GM12878 (cell line): ENCODE results near the gene RCHY1. TPM values are rescaled to one million over a fixed set of nuclear protein-coding genes. Genes with fewer than 3 reads are reported as not detected.

ENCODE experiments used
- ATAC-seq: fragments of 200-7000 bp; cut with Tn5 transposase; 3 replicates; pipeline ENCODE4 v1.9.1; 2020; ENCODE audit warnings: mild to moderate bottlenecking, moderate library complexity
- BruUV-seq: library from RNA; stranded (reverse); fragments of 400-500 nt; replicated peaks from 2 replicates; lab custom pipeline; 2021; lab: Mats Ljungman, UMichigan
- CTCF ChIA-PET: fragments of 300-600 bp; sonication (Branson Sonifier 250); formaldehyde crosslinking; extraction: SDS; loops from one replicate; lab custom pipeline; 2021; ENCODE audit warnings: inconsistent platforms; lab: Yijun Ruan, JAX
- POLR2A ChIA-PET: fragments of 350-600 bp; formaldehyde crosslinking; extraction: SDS; loops from one replicate; lab custom pipeline; 2021; ENCODE audit warnings: inconsistent platforms; lab: Charles Lee
- RAD21 ChIA-PET: fragments of 300-600 bp; sonication (Branson Sonifier 250); formaldehyde crosslinking; loops from one replicate; lab custom pipeline; 2023; ENCODE audit warnings: antibody characterized with exemption; ENCODE audit not compliant: unreplicated experiment; lab: Charles Lee
- SMC1A ChIA-PET: fragments of 300-600 bp; sonication (Branson Sonifier 250); formaldehyde crosslinking; loops from one replicate; lab custom pipeline; 2023; ENCODE audit not compliant: unreplicated experiment, uncharacterized antibody; lab: Charles Lee
- DNase-seq: peaks from one replicate; pipeline ENCODE4 v3.0.0-alpha.2; 2011; ENCODE audit warnings: low read depth, low spot score
- FAIRE-seq: peaks from 3 replicates; lab custom pipeline; 2011; peaks lifted over from hg19 to GRCh38; lab: Jason Lieb, UNC
- H2AFZ ChIP-seq: 2 replicates; pipeline ENCODE4 v1.6.0; 2011; ENCODE audit warnings: low read depth, low read length, control low read depth; ENCODE audit not compliant: control insufficient read depth
- H3K27ac ChIP-seq: 2 replicates; pipeline ENCODE4 v1.5.1; 2011; ENCODE audit warnings: control low read depth; ENCODE audit not compliant: control insufficient read depth, insufficient read depth
- H3K27me3 ChIP-seq, 2 experiments: replicated peaks in 1 of 2; 2 replicates each; pipeline versions ENCODE4 v1.6.0 to v1.6.1; 2011; ENCODE audit warnings: low read length in 1 of 2; ENCODE audit not compliant: control insufficient read depth in 2 of 2, insufficient read depth in 2 of 2
- H3K36me3 ChIP-seq, 2 experiments: 2 replicates each; pipeline ENCODE4 v1.5.1; 2011; ENCODE audit warnings: low read length in 1 of 2; ENCODE audit not compliant: control insufficient read depth in 2 of 2, insufficient read depth in 2 of 2
- H3K4me1 ChIP-seq: 2 replicates; pipeline ENCODE4 v1.6.1; 2011; ENCODE audit warnings: mild to moderate bottlenecking, low read length, moderate library complexity, mixed read lengths; ENCODE audit not compliant: control insufficient read depth, insufficient read depth
- H3K4me2 ChIP-seq: 2 replicates; pipeline ENCODE4 v1.6.0; 2011; ENCODE audit warnings: control low read depth; ENCODE audit not compliant: control insufficient read depth, insufficient read depth
- H3K4me3 ChIP-seq: fragments of 200-600 bp; sonication (generic); 2 replicates; pipeline ENCODE4 v1.5.1; 2016
- H3K79me2 ChIP-seq: 2 replicates; pipeline ENCODE4 v1.6.0; 2011; ENCODE audit warnings: low read length; ENCODE audit not compliant: control insufficient read depth, insufficient read depth
- H3K9ac ChIP-seq: 2 replicates; pipeline ENCODE4 v1.8.0; 2011; ENCODE audit warnings: low read length, control low read depth, mixed read lengths; ENCODE audit not compliant: control insufficient read depth, insufficient read depth
- H3K9me3 ChIP-seq: replicated peaks from 3 replicates; pipeline ENCODE4 v1.5.1; 2011; ENCODE audit warnings: mild to moderate bottlenecking, low read length; ENCODE audit not compliant: control insufficient read depth, insufficient read depth
- H4K20me1 ChIP-seq: 2 replicates; pipeline ENCODE4 v1.6.0; 2011; ENCODE audit not compliant: control insufficient read depth, insufficient read depth
- BHLHE40 ChIP-seq, 2 experiments: fragments of 450-650 bp in 1 of 2; IDR thresholded peaks; 2 replicates each; pipeline ENCODE4 v1.6.1; 2011 to 2017; ENCODE audit warnings: low read depth in 2 of 2, borderline replicate concordance in 1 of 2, improper control_type of control experiment in 1 of 2, low read length in 1 of 2, mild to moderate bottlenecking in 1 of 2
- CBX3 ChIP-seq: fragments of 200-600 bp; sonication (generic); IDR thresholded peaks from 2 replicates; pipeline ENCODE4 v1.6.1; 2016; ENCODE audit warnings: low read depth, borderline replicate concordance
- CHD2 ChIP-seq: IDR thresholded peaks from 2 replicates; pipeline ENCODE4 v1.6.1; 2011; ENCODE audit warnings: low read depth, low read length, improper control_type of control experiment, borderline replicate concordance
- DPF2 ChIP-seq: fragments of 450-650 bp; IDR thresholded peaks from 2 replicates; pipeline ENCODE4 v1.6.1; 2017; ENCODE audit warnings: mild to moderate bottlenecking
- ETV6 ChIP-seq, 2 experiments: fragments of 450-650 bp in 1 of 2; IDR thresholded peaks in 1 of 2; conservative IDR thresholded peaks in 1 of 2; 2 replicates each; pipeline ENCODE4 v1.6.1; 2014; ENCODE audit warnings: antibody characterized with exemption in 1 of 2, borderline replicate concordance in 1 of 2, low read depth in 1 of 2, mild to moderate bottlenecking in 1 of 2, moderate library complexity in 1 of 2
- FOS ChIP-seq: IDR thresholded peaks from 3 replicates; pipeline ENCODE4 v1.6.1; 2011; ENCODE audit warnings: borderline replicate concordance; ENCODE audit not compliant: insufficient read length; ENCODE audit errors: extremely low read depth
- IKZF2 ChIP-seq, 2 experiments: fragments of 450-650 bp; IDR thresholded peaks; 2 replicates each; pipeline ENCODE4 v1.6.1; 2017; ENCODE audit warnings: mild to moderate bottlenecking in 2 of 2, moderate library complexity in 2 of 2
- JUNB ChIP-seq: IDR thresholded peaks from 2 replicates; pipeline ENCODE4 v1.6.1; 2016; ENCODE audit warnings: antibody characterized with exemption, mild to moderate bottlenecking
- MLLT1 ChIP-seq: fragments of 450-650 bp; IDR thresholded peaks from 2 replicates; pipeline ENCODE4 v1.6.1; 2016; ENCODE audit warnings: mild to moderate bottlenecking
- MYB ChIP-seq: fragments of 150-350 bp; IDR thresholded peaks from 2 replicates; pipeline ENCODE4 v1.6.1; 2014; ENCODE audit warnings: mild to moderate bottlenecking, low read depth, low read length, borderline replicate concordance
- NFXL1 ChIP-seq: fragments of 450-650 bp; IDR thresholded peaks from 2 replicates; pipeline ENCODE4 v1.6.1; 2017; ENCODE audit warnings: antibody characterized with exemption, mild to moderate bottlenecking, borderline replicate concordance
- RB1 ChIP-seq: fragments of 450-650 bp; formaldehyde crosslinking; IDR thresholded peaks from 2 replicates; pipeline ENCODE4 v1.6.1; 2017; ENCODE audit warnings: mild to moderate bottlenecking, borderline replicate concordance
- RUNX3 ChIP-seq: IDR thresholded peaks from 2 replicates; pipeline ENCODE4 v1.6.1; 2012; ENCODE audit warnings: low read length, inconsistent platforms
- SMAD5 ChIP-seq: IDR thresholded peaks from 2 replicates; pipeline ENCODE4 v1.6.1; 2016; ENCODE audit warnings: antibody characterized with exemption, low read depth
- SPI1 ChIP-seq: IDR thresholded peaks from 2 replicates; pipeline ENCODE4 v1.6.1; 2011; ENCODE audit warnings: low read depth, mild to moderate bottlenecking, low read length, moderate library complexity, borderline replicate concordance; ENCODE audit not compliant: insufficient read depth
- TCF12 ChIP-seq: IDR thresholded peaks from 2 replicates; pipeline ENCODE4 v1.6.1; 2011; ENCODE audit warnings: low read depth, mild to moderate bottlenecking, low read length
- ZBTB11 ChIP-seq: fragments of 450-650 bp; formaldehyde crosslinking; IDR thresholded peaks from 2 replicates; pipeline ENCODE4 v1.5.0; 2022; ENCODE audit warnings: mild to moderate bottlenecking, missing genetic modification characterization
- WGBS: methylation state at CpG from one replicate; pipeline ENCODE4 v1.1.6; 2016; ENCODE audit warnings: low lambda C conversion rate; ENCODE audit not compliant: insufficient replicate concordance, insufficient coverage; ENCODE audit errors: missing lambda C conversion rate; 5-methylcytosine and 5-hydroxymethylcytosine counted together
- in situ Hi-C: fragments of 300-500 bp; cut with MboI; formaldehyde crosslinking; loops from 9 replicates; pipeline ENCODE4 v1.14.3; 2018; ENCODE audit warnings: mixed read lengths
- intact Hi-C: fragments of 100-400 bp; cut with micrococcal nuclease; formaldehyde crosslinking; loops from one replicate; pipeline ENCODE4 v1.14.2; 2022; ENCODE audit not compliant: unreplicated experiment
- polyA plus RNA-seq, 11 experiments: library from polyadenylated mRNA; depleted of rRNA in 4 of 11; unstranded in 6 of 11; stranded (reverse) in 5 of 11; fragments of >200 nt; fragmentation: Nextera tagmentation in 4 of 11; fragmentation: Illumina TruSeq in 1 of 11; extraction: Ambion mirVana in 4 of 11; extraction: Trizol in 1 of 11; gene quantifications; 1 replicate in 1 of 11; 2 replicates in 10 of 11; pipeline versions ENCODE4 v1.2.1 to v1.2.3, GENCODE V29; 2011 to 2016; ENCODE audit warnings: inconsistent platforms in 2 of 11, missing spikeins in 2 of 11, low read depth in 1 of 11
- total RNA-seq, 4 experiments: library from RNA; depleted of rRNA in 3 of 4; stranded (reverse); fragments of >200 nt in 3 of 4; fragmentation: Illumina TruSeq in 1 of 4; extraction: Trizol in 1 of 4; gene quantifications; 2 replicates each; pipeline versions ENCODE4 v1.2.1 to v1.2.3, GENCODE V29; 2013 to 2021

Gene RCHY1
- total and polyA plus RNA-seq, 10 of the 15 experiments (the other 5 are each of a cell fraction or from before 2014, with no cell fraction given), result 12.0 to 50.6 (median 26.4) TPM

GRCh38 chr4:75512386-75513211 lies 1.6 kb downstream of the RCHY1 start (continued):
- TF ChIP-seq IKZF2 (IDR thresholded peaks at IDR 0.05) (peak; percentile 31 to 41; a peak in 2 of 4 replicates), TCF12 (0 out of 2 replicates have a peak, but pooled peaks have one; percentile 45), RUNX3 (peak; percentile 75)

- BruUV-seq, result no TSS peak
- no peaks in the 10 kb centered on the region for H3K4me1 ChIP-seq
- ChIA-PET RAD21 (no interaction called here), POLR2A (interaction anchor here (0.6 kb wide), 1 partner anchor 11 kb away, joined by 4 read pairs; no protein-coding TSS in a partner anchor), SMC1A (interaction anchor here (1.6 to 2.1 kb wide), 3 partner anchors 12 to 157 kb away, joined by 4 to 10 read pairs (median 6); no protein-coding TSS in a partner anchor), CTCF (interaction anchor here (0.9 to 1.8 kb wide), 2 partner anchors 20 kb away, joined by 3 to 8 read pairs; no protein-coding TSS in a partner anchor)
- TF ChIP-seq ZBTB11 (CRISPR knock-in tag), result no peak
- TF ChIP-seq MYB, result no peak
- TF ChIP-seq NFXL1, result no peak
- TF ChIP-seq FOS, result no peak
- no peak for TF ChIP-seq ETV6 (conservative IDR thresholded peaks at IDR 0.05 in 1 of 2, IDR thresholded peaks at IDR 0.05 in 1 of 2; ENCODE audit: borderline replicate concordance in 1 of 2, low read depth in 1 of 2)
- TF ChIP-seq BHLHE40 (IDR thresholded peaks at IDR 0.05; ENCODE audit: borderline replicate concordance in 1 of 2, low read depth in 2 of 2, low read length in 1 of 2), result no peak
- TF ChIP-seq CHD2, result no peak
- no peak for TF ChIP-seq SMAD5
- no peak for TF ChIP-seq MLLT1
- no peak for TF ChIP-seq DPF2
- no peak for TF ChIP-seq SPI1
- TF ChIP-seq CBX3, result no peak
- no peak for TF ChIP-seq JUNB
- TF ChIP-seq RB1, result no peak
- H3K27me3 ChIP-seq, result no peaks in the 10 kb centered on the region
- H3K27ac ChIP-seq, result peak overlapping the region; percentile 60
- H3K4me2 ChIP-seq, result peak overlapping the region; percentile 89
- intact Hi-C loops (loop anchor here (5.0 kb wide), 2 partner anchors 215 to 640 kb away; no protein-coding TSS in a partner anchor), in situ Hi-C loops (no loop called here)
- ATAC-seq, result no peak
- H3K79me2 ChIP-seq, result peaks cover 70% of the 10 kb centered on the region
- no peak overlapping the region for H2AFZ ChIP-seq
- no peak for FAIRE-seq
- H3K36me3 ChIP-seq, result no peaks in the 10 kb centered on the region
- DNase-seq, result no peak
- no peak overlapping the region; the same call in 1 of the 2 replicates for H3K9ac ChIP-seq
- H3K9me3 ChIP-seq, result peaks cover 6% of the 10 kb centered on the region
- H4K20me1 ChIP-seq, result no peaks in the 10 kb centered on the region
- WGBS, result 65% methylated on average over 3 of the region's 3 CpGs
- H3K4me3 ChIP-seq, result peak overlapping the region; percentile 98
Measured at GRCh38 chr4:75511841-75512240, 2.4 kb downstream of the RCHY1 start.
